ENCODE results near the gene SLC4A2.
A peak's percentile ranks its signal among the peaks of the same experiment; 100 is the strongest.

SLC4A2 gene

GRCh38 chr7:151085691-151086620 is 26.6 kb downstream of the SLC4A2 start, which contains the start of gene AGAP3:
TSS of gene AGAP3 (plus strand) at chr7:151086475. CDS start at chr7:151086742, 267 bp downstream.
- peaks cover 31% of the 10 kb centered on the region for H3K4me1 ChIP-seq (ENCODE audit: control insufficient read depth, low read depth, low read length)
- no peaks in the 10 kb centered on the region for H3K36me3 ChIP-seq (ENCODE audit: control insufficient read depth, low read depth, low read length)
- H3K27ac ChIP-seq (ENCODE audit: low read length): no peak within 1 kb of the TSS
- peaks cover 47% of the 10 kb centered on the region for H3K27me3 ChIP-seq (ENCODE audit: control insufficient read depth, insufficient read depth, low read length)
- H3K4me3 ChIP-seq (ENCODE audit: low read length): peak within 1 kb of the TSS; percentile 82
- H3K9me3 ChIP-seq (ENCODE audit: control insufficient read depth, low read depth, low read length): no peaks in the 10 kb centered on the region
- peak within 1 kb of the TSS; percentile 73 for H3K9ac ChIP-seq (ENCODE audit: low read length)

GRCh38 chr7:151086802-151087244 is 27.4 kb downstream of the SLC4A2 start:
- Histone ChIP-seq H3K9me3 (ENCODE audit: control insufficient read depth, low read depth, low read length) (no peaks in the 10 kb centered on the region), H3K4me3 (ENCODE audit: low read length) (peak overlapping the region; percentile 82), H3K27me3 (ENCODE audit: control insufficient read depth, insufficient read depth, low read length) (peaks cover 47% of the 10 kb centered on the region), H3K9ac (ENCODE audit: low read length) (peak overlapping the region; percentile 73), H3K36me3 (ENCODE audit: control insufficient read depth, low read depth, low read length) (no peaks in the 10 kb centered on the region), H3K4me1 (ENCODE audit: control insufficient read depth, low read depth, low read length) (peaks cover 31% of the 10 kb centered on the region), H3K27ac (ENCODE audit: low read length) (no peak overlapping the region)

- H3K9me3 ChIP-seq (ENCODE audit: control insufficient read depth, low read depth, low read length): no peaks in the 10 kb centered on the region
- peaks cover 47% of the 10 kb centered on the region for H3K27me3 ChIP-seq (ENCODE audit: control insufficient read depth, insufficient read depth, low read length)
- no peak overlapping the region for H3K27ac ChIP-seq (ENCODE audit: low read length)
- peak overlapping the region; percentile 73 for H3K9ac ChIP-seq (ENCODE audit: low read length)
- peak overlapping the region; percentile 82 for H3K4me3 ChIP-seq (ENCODE audit: low read length)
- H3K36me3 ChIP-seq (ENCODE audit: control insufficient read depth, low read depth, low read length): no peaks in the 10 kb centered on the region
- H3K4me1 ChIP-seq (ENCODE audit: control insufficient read depth, low read depth, low read length): peaks cover 31% of the 10 kb centered on the region
These were observed 28.0 kb downstream of the SLC4A2 start for GRCh38 chr7:151087245-151088018.

GRCh38 chr7:151088019-151088855 is 28.8 kb downstream of the SLC4A2 start:
- H3K4me1 ChIP-seq (ENCODE audit: control insufficient read depth, low read depth, low read length): peaks cover 31% of the 10 kb centered on the region
- no peak overlapping the region for H3K27ac ChIP-seq (ENCODE audit: low read length)
- peaks cover 47% of the 10 kb centered on the region for H3K27me3 ChIP-seq (ENCODE audit: control insufficient read depth, insufficient read depth, low read length)
- peak overlapping the region; percentile 82 for H3K4me3 ChIP-seq (ENCODE audit: low read length)
- no peaks in the 10 kb centered on the region for H3K36me3 ChIP-seq (ENCODE audit: control insufficient read depth, low read depth, low read length)
- H3K9me3 ChIP-seq (ENCODE audit: control insufficient read depth, low read depth, low read length): no peaks in the 10 kb centered on the region
- H3K9ac ChIP-seq (ENCODE audit: low read length): peak overlapping the region; percentile 73

- Histone ChIP-seq H3K27ac (ENCODE audit: low read length) (no peak overlapping the region), H3K27me3 (ENCODE audit: control insufficient read depth, insufficient read depth, low read length) (peaks cover 43% of the 10 kb centered on the region), H3K36me3 (ENCODE audit: control insufficient read depth, low read depth, low read length) (no peaks in the 10 kb centered on the region), H3K9me3 (ENCODE audit: control insufficient read depth, low read depth, low read length) (no peaks in the 10 kb centered on the region), H3K4me1 (ENCODE audit: control insufficient read depth, low read depth, low read length) (peaks cover 31% of the 10 kb centered on the region), H3K4me3 (ENCODE audit: low read length) (peak overlapping the region; percentile 82), H3K9ac (ENCODE audit: low read length) (peak overlapping the region; percentile 73)
These were observed 29.7 kb downstream of the SLC4A2 start for GRCh38 chr7:151088856-151089699.

GRCh38 chr7:151089893-151090730 is 30.7 kb downstream of the SLC4A2 start:
- peaks cover 29% of the 10 kb centered on the region for H3K4me1 ChIP-seq (ENCODE audit: control insufficient read depth, low read depth, low read length)
- no peaks in the 10 kb centered on the region for H3K36me3 ChIP-seq (ENCODE audit: control insufficient read depth, low read depth, low read length)
- H3K9ac ChIP-seq (ENCODE audit: low read length): no peak overlapping the region
- H3K9me3 ChIP-seq (ENCODE audit: control insufficient read depth, low read depth, low read length): no peaks in the 10 kb centered on the region
- peak overlapping the region; percentile 82 for H3K4me3 ChIP-seq (ENCODE audit: low read length)
- H3K27ac ChIP-seq (ENCODE audit: low read length): no peak overlapping the region
- H3K27me3 ChIP-seq (ENCODE audit: control insufficient read depth, insufficient read depth, low read length): peaks cover 32% of the 10 kb centered on the region

GRCh38 chr7:151091003-151091402 is 31.6 kb downstream of the SLC4A2 start:
- no peaks in the 10 kb centered on the region for H3K36me3 ChIP-seq (ENCODE audit: control insufficient read depth, low read depth, low read length)
- H3K9me3 ChIP-seq (ENCODE audit: control insufficient read depth, low read depth, low read length): no peaks in the 10 kb centered on the region
- H3K27ac ChIP-seq (ENCODE audit: low read length): no peak overlapping the region
- H3K4me3 ChIP-seq (ENCODE audit: low read length): no peak overlapping the region
- peaks cover 31% of the 10 kb centered on the region for H3K27me3 ChIP-seq (ENCODE audit: control insufficient read depth, insufficient read depth, low read length)
- H3K4me1 ChIP-seq (ENCODE audit: control insufficient read depth, low read depth, low read length): peaks cover 24% of the 10 kb centered on the region
- H3K9ac ChIP-seq (ENCODE audit: low read length): no peak overlapping the region

GRCh38 chr7:151091431-151091830 is 32.0 kb downstream of the SLC4A2 start:
- Histone ChIP-seq H3K9ac (ENCODE audit: low read length) (no peak overlapping the region), H3K27me3 (ENCODE audit: control insufficient read depth, insufficient read depth, low read length) (peaks cover 31% of the 10 kb centered on the region), H3K36me3 (ENCODE audit: control insufficient read depth, low read depth, low read length) (no peaks in the 10 kb centered on the region), H3K9me3 (ENCODE audit: control insufficient read depth, low read depth, low read length) (no peaks in the 10 kb centered on the region), H3K4me1 (ENCODE audit: control insufficient read depth, low read depth, low read length) (peaks cover 24% of the 10 kb centered on the region), H3K4me3 (ENCODE audit: low read length) (no peak overlapping the region), H3K27ac (ENCODE audit: low read length) (no peak overlapping the region)

GRCh38 chr7:151091988-151092387 is 32.6 kb downstream of the SLC4A2 start:
- Histone ChIP-seq H3K4me1 (ENCODE audit: control insufficient read depth, low read depth, low read length) (peaks cover 24% of the 10 kb centered on the region), H3K9ac (ENCODE audit: low read length) (no peak overlapping the region), H3K4me3 (ENCODE audit: low read length) (no peak overlapping the region), H3K27ac (ENCODE audit: low read length) (no peak overlapping the region), H3K36me3 (ENCODE audit: control insufficient read depth, low read depth, low read length) (no peaks in the 10 kb centered on the region), H3K9me3 (ENCODE audit: control insufficient read depth, low read depth, low read length) (no peaks in the 10 kb centered on the region), H3K27me3 (ENCODE audit: control insufficient read depth, insufficient read depth, low read length) (peaks cover 29% of the 10 kb centered on the region)

GRCh38 chr7:151093748-151094147 is 34.4 kb downstream of the SLC4A2 start:
- H3K9ac ChIP-seq (ENCODE audit: low read length): no peak overlapping the region
- H3K4me1 ChIP-seq (ENCODE audit: control insufficient read depth, low read depth, low read length): peaks cover 13% of the 10 kb centered on the region
- H3K27me3 ChIP-seq (ENCODE audit: control insufficient read depth, insufficient read depth, low read length): peaks cover 12% of the 10 kb centered on the region
- H3K9me3 ChIP-seq (ENCODE audit: control insufficient read depth, low read depth, low read length): no peaks in the 10 kb centered on the region
- no peaks in the 10 kb centered on the region for H3K36me3 ChIP-seq (ENCODE audit: control insufficient read depth, low read depth, low read length)
- no peak overlapping the region for H3K27ac ChIP-seq (ENCODE audit: low read length)
- H3K4me3 ChIP-seq (ENCODE audit: low read length): no peak overlapping the region

Measured in iPS-18a (cell line).